ENCODE data around the gene XIRP2.

The XIRP2 gene

DNA sequence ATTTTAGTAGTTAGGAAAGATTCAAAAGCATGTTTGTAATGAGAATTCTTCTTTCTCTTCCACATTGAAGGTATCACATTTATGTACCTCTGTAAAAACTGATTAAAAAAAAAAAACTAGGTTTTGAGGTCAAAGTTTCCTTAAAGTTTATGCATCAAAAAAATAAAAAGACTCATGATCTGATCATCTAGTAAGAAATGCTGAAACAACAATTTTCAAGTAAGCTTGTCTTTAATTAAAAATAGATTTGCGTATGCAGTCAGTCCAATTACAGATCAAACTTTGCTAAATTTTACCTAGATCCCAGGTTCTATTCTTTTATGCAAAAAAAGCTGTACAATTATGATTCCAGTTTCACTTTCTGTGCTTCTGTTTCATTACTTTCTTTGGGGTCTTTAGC, 409.0 kb downstream of the XIRP2 start:
- no CpG with 5 or more reads among the region's 1 CpG for WGBS (ENCODE audit: extremely low coverage, insufficient coverage, low lambda C conversion rate)
- H2BK5ac ChIP-seq (ENCODE audit: low read length): no peak overlapping the region
- peaks cover 4% of the 10 kb centered on the region for H3K27me3 ChIP-seq (ENCODE audit: insufficient read depth, low read length, poor library complexity)
- H3K79me1 ChIP-seq (ENCODE audit: low read length): no peaks in the 10 kb centered on the region
- no peak overlapping the region for H3K4me3 ChIP-seq (ENCODE audit: low read length)
- H3K4me1 ChIP-seq (ENCODE audit: control insufficient read depth, low read depth, low read length): peaks cover 4% of the 10 kb centered on the region
- H3K4me2 ChIP-seq (ENCODE audit: low read length): no peak overlapping the region
- H2BK15ac ChIP-seq (replicated peaks; ENCODE audit: low read depth): no peak overlapping the region
- no peak overlapping the region for H4K5ac ChIP-seq (ENCODE audit: low read length)
- H2BK120ac ChIP-seq (ENCODE audit: low read depth, low read length): no peak overlapping the region
- no peak overlapping the region for H3K9ac ChIP-seq (ENCODE audit: low read length)
- H3K4ac ChIP-seq (ENCODE audit: low read depth, low read length): no peak overlapping the region
- H3K56ac ChIP-seq (ENCODE audit: low read length): no peak overlapping the region
- no peak overlapping the region for H3K23ac ChIP-seq (ENCODE audit: low read length)
- DNase-seq: no peak
- no peaks in the 10 kb centered on the region for H3K36me3 ChIP-seq (ENCODE audit: control insufficient read depth, insufficient read depth, low read length)
- H4K8ac ChIP-seq (ENCODE audit: low read depth, low read length): no peak overlapping the region
- H2AK5ac ChIP-seq (ENCODE audit: low read length): no peak overlapping the region
- no peak overlapping the region for H3K18ac ChIP-seq (ENCODE audit: low read length)
- no peak overlapping the region for H3K27ac ChIP-seq (ENCODE audit: low read depth, low read length)
- peaks cover 11% of the 10 kb centered on the region for H3K79me2 ChIP-seq (ENCODE audit: control insufficient read depth, insufficient read depth, low read length)

- Histone ChIP-seq H3K27me3 (ENCODE audit: insufficient read depth, low read length, poor library complexity) (peaks cover 4% of the 10 kb centered on the region), H3K4me3 (ENCODE audit: low read length) (no peak overlapping the region), H3K4me2 (ENCODE audit: low read length) (no peak overlapping the region), H3K56ac (ENCODE audit: low read length) (no peak overlapping the region), H2BK120ac (ENCODE audit: low read depth, low read length) (no peak overlapping the region), H4K5ac (ENCODE audit: low read length) (no peak overlapping the region), H4K8ac (ENCODE audit: low read depth, low read length) (no peak overlapping the region), H3K27ac (ENCODE audit: low read depth, low read length) (no peak overlapping the region), H3K4me1 (ENCODE audit: control insufficient read depth, low read depth, low read length) (peaks cover 4% of the 10 kb centered on the region), H3K79me2 (ENCODE audit: control insufficient read depth, insufficient read depth, low read length) (peaks cover 11% of the 10 kb centered on the region), H3K9ac (ENCODE audit: low read length) (no peak overlapping the region), H3K4ac (ENCODE audit: low read depth, low read length) (no peak overlapping the region), H3K23ac (ENCODE audit: low read length) (no peak overlapping the region), H2BK15ac (replicated peaks; ENCODE audit: low read depth) (no peak overlapping the region), H3K79me1 (ENCODE audit: low read length) (no peaks in the 10 kb centered on the region), H3K18ac (ENCODE audit: low read length) (no peak overlapping the region), H3K36me3 (ENCODE audit: control insufficient read depth, insufficient read depth, low read length) (no peaks in the 10 kb centered on the region), H2BK5ac (ENCODE audit: low read length) (no peak overlapping the region), H2AK5ac (ENCODE audit: low read length) (no peak overlapping the region)
- no peak for DNase-seq
- no CpG with 5 or more reads among the region's 1 CpG for WGBS (ENCODE audit: extremely low coverage, insufficient coverage, low lambda C conversion rate)
Observed at GRCh38 chr2:167298017-167298416, 409.7 kb downstream of the XIRP2 start.
